OCI-LY1 (cell line): ENCODE results near the gene GDF10.

Experiments
- CTCF ChIP-seq: fragments of 200-600 bp; sonication (generic), shearing (Covaris generic); IDR thresholded peaks from 2 replicates; pipeline ENCODE4 v1.5.1; 2017; ENCODE audit warnings: mild to moderate bottlenecking, antibody characterized with exemption, low read length, moderate library complexity, mixed read lengths
- EZH2 ChIP-seq: fragments of 200-600 bp; sonication (generic), shearing (Covaris generic); IDR thresholded peaks from 2 replicates; pipeline ENCODE4 v1.8.0; 2017; ENCODE audit warnings: borderline replicate concordance, mixed run types, mild to moderate bottlenecking, antibody characterized with exemption, low read length, moderate library complexity, mixed read lengths

- TF ChIP-seq CTCF (no peak), EZH2 (no peak)
Measured at GRCh38 chr10:47336387-47337134, 36.6 kb downstream of the GDF10 start.
